Fibroblast of lung (primary cell): Measurements from ENCODE around the gene ZNF44.

Source experiments
- EZH2 ChIP-seq: IDR thresholded peaks from 2 replicates; pipeline ENCODE4 v1.5.1; 2012; ENCODE audit warnings: low read length, control low read depth, mild to moderate bottlenecking; ENCODE audit errors: missing control alignments
- TF ChIP-seq, protein P1 (sequence below), 2 donors: IDR thresholded peaks in 1 of 2; conservative IDR thresholded peaks in 1 of 2; 1 replicate in 1 of 2; 2 replicates in 1 of 2; pipeline ENCODE4 v1.5.1; 2011 to 2012; ENCODE audit warnings: low read length in 2 of 2, control low read depth in 1 of 2, inconsistent platforms in 1 of 2, low read depth in 1 of 2, mild to moderate bottlenecking in 1 of 2

DNA sequence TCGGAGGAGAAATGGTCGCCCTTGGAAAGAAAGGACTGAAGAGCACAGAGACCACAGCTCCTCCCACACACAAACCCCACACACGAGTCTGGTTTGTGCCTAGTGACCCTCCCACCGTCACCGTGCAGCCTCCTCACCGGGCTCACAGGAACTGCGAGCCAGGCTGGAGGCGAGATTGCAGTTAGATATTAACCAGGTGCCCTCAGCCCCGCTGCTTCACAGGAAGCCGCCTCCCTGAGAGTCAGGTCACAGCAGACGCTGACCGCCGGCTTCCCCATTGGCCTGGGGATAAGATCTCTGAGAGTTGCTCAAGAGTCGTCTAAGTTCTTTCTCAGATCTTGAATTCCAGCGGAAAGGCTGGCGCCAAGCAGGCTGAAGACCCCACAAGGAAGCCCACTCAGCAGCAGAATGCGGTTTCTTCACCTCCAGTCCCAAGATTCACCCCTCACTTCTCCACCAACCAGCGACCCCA, 870 bp downstream of the ZNF44 start:
- TF ChIP-seq, protein P1, sequence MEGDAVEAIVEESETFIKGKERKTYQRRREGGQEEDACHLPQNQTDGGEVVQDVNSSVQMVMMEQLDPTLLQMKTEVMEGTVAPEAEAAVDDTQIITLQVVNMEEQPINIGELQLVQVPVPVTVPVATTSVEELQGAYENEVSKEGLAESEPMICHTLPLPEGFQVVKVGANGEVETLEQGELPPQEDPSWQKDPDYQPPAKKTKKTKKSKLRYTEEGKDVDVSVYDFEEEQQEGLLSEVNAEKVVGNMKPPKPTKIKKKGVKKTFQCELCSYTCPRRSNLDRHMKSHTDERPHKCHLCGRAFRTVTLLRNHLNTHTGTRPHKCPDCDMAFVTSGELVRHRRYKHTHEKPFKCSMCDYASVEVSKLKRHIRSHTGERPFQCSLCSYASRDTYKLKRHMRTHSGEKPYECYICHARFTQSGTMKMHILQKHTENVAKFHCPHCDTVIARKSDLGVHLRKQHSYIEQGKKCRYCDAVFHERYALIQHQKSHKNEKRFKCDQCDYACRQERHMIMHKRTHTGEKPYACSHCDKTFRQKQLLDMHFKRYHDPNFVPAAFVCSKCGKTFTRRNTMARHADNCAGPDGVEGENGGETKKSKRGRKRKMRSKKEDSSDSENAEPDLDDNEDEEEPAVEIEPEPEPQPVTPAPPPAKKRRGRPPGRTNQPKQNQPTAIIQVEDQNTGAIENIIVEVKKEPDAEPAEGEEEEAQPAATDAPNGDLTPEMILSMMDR (conservative IDR thresholded peaks at IDR 0.05 in 1 of 2, IDR thresholded peaks at IDR 0.05 in 1 of 2; ENCODE audit: low read depth in 1 of 2, low read length in 2 of 2) = no peak
- TF ChIP-seq EZH2 = no peak
